Stimulated activated CD8-positive, alpha-beta memory T cell treated with anti-CD3 and anti-CD28 coated beads, Interleukin-7, amount 100 ng/mL, for 48 hours (primary cell): ENCODE measurements around the gene BORCS8.
"Not testable (repeated sequence)": the region's sequence is repeated elsewhere in the genome, so short reads cannot be mapped to it uniquely, and the experiment has no call there.

ENCODE experiments used
- DNase-seq, 2 donors: peaks; one replicate each; pipeline ENCODE4 v3.0.0-alpha.2; 2020; ENCODE audit warnings: low read depth in 1 of 2; ENCODE audit errors: extremely low read depth in 1 of 2

The BORCS8 gene

DNA sequence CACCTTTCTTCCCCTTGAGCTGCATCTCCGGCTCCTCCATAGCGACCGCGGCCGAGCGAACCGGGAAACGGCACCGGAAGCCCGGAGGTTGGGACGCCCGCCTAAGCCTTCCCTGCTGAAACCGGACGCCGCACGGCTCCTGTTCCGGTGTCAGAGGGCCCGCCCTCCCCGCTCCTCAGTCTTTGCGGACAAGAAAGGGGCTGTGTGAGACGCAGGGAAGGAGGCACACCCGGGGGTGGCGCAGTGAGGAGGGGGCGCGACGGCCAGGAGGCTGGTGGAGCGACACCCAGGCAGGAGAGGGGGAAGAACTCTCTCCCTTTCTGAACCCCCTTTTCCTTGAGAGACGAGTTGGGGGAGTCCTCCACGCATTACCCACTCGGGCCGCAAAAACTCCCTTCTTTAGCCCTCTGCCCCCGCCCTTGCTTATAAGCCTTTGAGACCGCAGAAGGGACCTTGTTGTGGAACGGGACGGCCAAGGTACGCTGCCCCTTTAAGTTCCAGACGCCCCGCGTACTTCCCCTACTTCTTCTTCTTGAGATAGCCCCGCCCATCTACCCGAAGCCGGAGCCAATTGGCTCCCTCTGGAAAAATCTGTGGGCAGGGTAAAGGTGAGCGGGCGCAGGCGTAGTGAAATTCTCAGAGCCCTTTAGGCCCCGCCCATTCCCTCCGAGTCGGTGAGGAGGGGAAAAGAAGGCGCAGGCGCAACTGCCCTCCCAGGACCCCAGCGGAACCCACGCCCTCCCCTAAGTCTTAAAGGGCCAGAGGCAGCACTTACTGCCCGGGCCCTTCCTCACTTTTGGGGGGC is at the start of gene BORCS8, which contains the start of gene RFXANK:
Gene BORCS8 (minus strand): TSS at position 75 of the 805 bp plus-strand sequence. CDS start 35 bp downstream, at position 40.
Gene RFXANK (plus strand): TSS at position 181 of the 805 bp plus-strand sequence. CDS start 1,689 bp downstream, outside the sequence.
- DNase-seq: peak; percentile 95 to 99

DNA sequence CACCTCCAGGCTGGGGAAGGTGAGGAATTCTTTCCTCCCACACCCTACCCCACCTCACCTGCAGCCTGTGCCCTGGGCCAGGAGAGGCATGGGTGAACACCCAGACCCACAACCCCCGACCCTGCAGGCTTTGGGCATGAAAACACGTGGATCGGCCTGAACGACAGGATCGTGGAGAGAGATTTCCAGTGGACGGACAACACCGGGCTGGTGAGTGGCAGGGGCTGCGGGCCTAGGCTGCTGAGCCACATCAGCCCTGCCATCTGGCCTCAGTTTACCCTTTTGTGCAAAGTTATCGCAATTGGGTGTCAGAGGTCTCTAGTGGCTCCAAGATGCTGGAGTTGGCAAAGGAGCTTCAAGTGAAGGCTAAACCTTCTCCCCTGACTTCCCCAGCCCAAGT is 48.5 kb upstream of the BORCS8 start:
- DNase-seq: no peak

DNA sequence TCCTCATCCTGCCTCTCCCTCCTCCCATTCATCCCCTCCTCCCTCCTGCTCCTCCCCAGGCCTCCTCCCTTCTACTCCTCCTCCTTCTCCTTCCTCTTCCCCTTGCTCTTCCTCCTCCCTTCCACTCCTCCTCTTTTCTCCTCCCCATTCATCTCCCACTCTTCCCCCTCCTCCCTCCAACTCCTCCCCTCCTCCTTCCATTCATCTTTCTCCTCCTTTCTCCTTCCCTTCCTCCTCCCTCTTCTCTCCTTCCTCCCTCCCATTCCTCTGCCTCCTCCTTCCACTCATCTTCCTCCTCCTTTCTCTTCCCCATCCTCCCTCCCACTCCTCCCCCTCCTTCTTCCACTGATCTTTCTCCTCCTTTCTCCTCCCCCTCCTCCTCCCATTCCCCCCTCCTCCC is 47.7 kb upstream of the BORCS8 start:
- no peak for DNase-seq

DNA sequence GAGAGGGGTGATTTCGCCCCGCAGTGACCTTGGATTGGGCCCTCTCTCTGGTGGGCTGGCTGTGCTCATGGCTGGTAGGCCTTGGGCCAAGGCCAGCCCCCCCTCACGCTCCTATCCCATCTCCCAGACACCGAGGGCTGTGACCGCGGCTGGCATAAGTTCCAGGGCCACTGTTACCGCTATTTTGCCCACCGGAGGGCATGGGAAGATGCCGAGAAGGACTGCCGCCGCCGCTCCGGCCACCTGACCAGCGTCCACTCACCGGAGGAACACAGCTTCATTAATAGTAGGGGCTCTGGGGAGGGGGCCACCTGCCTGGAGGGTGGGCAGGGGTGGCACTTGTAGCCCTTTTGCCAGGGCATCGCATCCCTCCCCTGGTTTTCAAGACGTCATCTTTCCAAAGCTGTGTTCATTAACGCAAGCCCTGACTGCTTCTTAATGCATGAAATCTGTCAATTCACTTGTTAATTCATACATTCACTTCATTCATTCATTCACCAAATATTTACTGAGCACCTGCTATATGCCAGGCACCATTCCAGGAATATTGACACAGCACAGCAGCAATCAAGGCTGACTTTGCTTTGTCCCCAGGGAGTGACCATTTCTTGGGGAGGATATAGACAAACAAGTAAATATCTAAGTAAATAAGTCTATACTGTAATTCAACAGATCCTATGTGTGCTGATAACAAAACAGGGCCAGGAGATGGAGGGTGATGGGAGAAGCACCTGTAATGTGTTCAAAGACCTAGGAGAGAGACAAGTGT is 46.4 kb upstream of the BORCS8 start:
- DNase-seq: no peak

DNA sequence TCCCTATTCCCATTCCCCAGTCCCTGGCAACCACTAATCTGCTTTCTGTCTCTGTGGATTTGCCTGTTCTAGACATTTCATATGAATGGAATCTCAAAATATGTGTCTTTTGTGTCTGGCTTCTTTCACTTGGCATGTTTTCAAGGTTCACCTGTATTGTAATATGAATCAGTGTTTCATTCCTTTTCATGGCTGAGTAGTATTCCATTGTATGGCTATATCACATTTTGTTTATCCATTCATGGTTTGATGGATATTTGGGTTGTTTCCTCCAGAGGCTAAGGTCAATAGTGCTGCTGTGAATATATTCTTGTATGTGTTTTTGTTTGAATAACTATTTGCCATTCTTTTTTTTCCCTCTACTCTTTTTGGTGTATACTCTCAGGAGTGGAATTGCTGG is 44.2 kb upstream of the BORCS8 start:
- DNase-seq: no peak

DNA sequence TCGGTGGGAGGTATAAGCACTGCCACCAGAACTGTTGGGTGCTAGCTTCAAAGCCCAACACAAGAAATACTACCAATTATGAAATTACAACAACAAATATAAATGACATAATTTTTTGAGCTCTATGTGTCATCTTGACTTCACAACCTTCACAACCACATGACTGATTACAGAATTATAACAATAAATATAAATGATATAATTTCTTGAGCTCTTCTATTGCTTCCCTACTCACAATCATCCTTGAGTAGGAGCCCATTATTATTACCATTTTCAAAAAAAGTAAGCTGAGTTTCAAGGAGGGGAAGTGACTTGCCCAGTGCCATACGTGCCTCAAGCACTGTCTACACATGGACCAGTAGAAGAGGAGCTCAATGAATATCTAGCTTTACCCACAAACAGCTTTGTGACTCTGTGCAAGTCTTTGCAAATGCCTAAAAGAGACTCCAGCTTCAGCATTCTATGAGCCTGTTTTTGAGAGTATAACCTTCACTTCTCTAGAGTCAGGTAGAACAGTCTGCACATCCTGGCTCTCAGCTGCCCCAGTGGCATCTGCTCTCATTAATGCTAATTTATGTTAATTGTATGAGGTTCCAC is 42.4 kb upstream of the BORCS8 start:
- no peak for DNase-seq

DNA sequence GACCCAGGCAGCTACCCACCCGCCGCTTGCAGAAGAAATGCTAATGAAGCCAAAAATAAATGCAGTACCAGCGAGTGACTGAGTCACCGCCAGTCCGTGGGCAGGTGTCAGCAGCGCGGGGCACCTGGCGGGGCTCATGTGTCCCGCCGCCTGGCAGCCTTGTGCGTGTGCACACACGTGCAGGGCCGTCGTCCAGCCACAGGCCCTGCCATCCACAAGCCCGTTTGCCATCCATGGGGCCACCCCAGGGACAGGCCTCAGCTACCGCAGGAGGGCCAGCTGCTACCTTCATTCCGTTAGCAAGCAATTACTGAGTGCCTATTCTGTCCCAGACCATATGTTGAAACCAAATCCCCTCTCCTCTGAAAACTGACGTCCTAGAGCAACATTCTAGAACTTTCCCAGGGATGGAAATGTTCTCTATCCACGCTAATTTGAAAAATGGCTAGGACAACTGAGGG is 40.3 kb upstream of the BORCS8 start:
- DNase-seq: no peak

DNA sequence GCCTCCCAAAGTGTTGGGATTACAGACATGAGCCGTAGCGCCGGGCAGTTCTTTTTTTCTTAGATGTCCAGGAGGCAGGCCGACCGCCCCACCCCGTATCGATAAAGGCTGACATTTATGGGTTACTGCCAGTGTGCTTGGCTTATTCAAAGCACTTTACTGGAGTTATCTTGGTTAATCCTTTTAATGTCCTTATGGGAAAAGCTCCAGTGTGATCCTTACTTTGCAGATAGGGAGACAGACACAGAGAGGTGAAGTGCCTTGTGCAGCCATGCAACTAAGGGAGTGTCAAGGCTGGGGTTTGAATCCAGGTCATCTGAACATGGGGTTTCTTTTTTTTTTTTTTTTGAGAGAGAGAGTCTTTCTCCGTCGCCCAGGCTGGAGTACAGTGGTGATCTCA is 39.0 kb upstream of the BORCS8 start:
- DNase-seq: no peak

DNA sequence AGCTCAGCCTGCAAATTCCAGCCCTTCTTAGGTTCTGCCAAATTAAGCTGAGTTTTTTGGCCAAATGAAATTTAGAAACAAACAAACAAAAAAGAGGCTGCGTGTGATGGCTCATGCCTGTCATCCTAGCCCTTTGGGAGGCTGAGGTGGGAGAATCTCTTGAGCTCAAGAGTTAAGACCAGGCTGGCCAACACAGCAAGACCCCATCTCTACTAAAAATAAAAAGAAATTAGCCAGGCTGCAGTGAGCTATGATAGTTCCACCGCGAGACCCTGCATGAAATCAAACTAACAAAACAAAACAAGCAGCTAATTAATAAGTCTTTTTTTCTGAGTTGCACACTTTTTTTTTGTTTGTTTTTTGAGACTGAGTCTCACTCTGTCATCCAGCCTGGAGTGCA is 37.7 kb upstream of the BORCS8 start:
- no peak for DNase-seq

DNA sequence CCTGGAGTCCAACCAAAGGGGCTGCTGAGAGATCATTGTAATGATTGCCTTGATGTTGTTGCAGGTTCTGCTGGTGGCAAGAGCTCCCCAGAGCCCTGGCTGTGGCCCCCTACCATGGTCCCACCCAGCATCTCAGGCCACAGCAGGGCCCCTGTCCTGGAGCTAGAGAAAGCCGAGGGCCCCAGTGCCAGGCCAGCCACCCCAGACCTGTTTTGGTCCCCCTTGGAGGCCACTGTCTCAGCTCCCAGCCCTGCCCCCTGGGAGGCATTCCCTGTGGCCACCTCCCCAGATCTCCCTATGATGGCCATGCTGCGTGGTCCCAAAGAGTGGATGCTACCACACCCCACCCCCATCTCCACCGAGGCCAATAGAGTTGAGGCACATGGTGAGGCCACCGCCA is 35.3 kb upstream of the BORCS8 start:
- DNase-seq: no peak

DNA sequence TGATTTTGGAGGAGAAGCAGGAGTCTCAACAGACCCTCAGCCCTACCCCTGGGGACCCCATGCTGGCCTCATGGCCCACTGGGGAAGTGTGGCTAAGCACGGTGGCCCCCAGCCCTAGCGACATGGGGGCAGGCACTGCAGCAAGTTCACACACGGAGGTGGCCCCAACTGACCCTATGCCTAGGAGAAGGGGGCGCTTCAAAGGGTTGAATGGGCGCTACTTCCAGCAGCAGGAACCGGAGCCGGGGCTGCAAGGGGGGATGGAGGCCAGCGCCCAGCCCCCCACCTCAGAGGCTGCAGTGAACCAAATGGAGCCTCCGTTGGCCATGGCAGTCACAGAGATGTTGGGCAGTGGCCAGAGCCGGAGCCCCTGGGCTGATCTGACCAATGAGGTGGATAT is 34.7 kb upstream of the BORCS8 start:
- DNase-seq: no peak

DNA sequence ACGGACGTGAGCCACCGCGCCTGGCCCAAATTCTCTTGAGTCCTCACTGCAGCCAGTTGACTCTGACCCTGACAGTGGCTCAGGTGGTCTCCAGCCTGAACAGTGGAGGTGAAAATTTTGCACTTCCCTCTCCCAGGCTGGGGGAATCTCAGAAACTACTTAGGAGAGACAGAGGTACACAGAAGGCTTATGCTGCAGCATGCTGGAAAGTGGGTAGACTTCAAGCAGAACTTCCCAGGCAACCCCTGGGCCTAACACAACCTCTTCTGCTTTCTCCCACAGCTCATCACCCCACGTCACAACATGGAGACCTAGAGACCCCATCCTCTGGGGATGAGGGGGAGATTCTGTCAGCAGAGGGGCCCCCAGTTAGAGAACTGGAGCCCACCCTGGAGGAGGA is 34.3 kb upstream of the BORCS8 start:
- no peak for DNase-seq

DNA sequence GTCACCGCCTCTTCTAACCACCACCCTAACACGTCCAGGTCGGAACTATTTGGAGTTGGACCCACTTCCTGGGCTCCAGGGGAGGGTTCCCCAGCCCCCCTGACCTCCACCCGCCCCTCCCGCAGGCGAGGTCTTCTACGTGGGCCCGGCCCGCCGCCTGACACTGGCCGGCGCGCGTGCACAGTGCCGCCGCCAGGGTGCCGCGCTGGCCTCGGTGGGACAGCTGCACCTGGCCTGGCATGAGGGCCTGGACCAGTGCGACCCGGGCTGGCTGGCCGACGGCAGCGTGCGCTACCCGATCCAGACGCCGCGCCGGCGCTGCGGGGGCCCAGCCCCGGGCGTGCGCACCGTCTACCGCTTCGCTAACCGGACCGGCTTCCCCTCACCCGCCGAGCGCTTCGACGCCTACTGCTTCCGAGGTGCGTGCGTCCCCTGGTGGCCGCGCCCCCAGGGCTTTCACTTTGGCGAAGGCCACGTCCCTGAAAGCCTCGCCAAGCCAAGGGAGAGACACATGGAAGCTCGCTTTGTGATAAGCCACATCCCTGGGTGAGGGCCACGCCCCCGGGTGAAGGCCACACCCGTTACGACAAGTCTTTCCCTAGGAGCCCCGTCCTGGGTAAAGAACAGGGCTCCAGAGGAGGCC is 33.0 kb upstream of the BORCS8 start:
- DNase-seq: peak; percentile 47 to 54

DNA sequence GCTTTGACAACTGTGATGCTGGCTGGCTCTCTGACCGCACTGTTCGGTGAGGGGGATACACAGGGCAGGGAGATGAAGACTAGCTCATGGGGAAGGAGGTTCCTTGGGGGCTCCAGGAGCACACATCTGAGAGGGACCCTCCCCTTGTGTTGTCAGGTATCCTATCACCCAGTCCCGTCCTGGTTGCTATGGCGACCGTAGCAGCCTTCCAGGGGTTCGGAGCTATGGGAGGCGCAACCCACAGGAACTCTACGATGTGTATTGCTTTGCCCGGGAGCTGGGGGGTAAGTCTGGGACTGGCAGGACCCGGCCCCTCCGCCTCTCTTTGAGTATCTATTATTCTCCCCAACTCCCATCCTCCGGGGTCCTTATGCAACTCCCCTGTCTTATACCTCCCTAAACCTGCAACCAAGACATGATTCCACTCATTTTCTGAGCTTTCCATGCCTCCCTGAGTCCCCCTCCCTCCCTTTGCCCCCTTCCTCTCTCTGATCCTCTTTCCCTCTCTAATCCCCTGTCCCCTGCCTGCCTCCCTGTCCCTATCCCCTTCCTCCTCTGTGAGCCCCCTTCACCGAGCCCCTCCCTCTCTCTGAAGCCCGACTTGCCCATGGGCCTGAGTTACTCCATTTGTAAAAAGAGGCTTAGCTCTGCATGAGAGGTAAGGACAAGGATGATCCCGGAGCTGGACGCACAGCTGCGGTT is 32.3 kb upstream of the BORCS8 start:
- DNase-seq: no peak

DNA sequence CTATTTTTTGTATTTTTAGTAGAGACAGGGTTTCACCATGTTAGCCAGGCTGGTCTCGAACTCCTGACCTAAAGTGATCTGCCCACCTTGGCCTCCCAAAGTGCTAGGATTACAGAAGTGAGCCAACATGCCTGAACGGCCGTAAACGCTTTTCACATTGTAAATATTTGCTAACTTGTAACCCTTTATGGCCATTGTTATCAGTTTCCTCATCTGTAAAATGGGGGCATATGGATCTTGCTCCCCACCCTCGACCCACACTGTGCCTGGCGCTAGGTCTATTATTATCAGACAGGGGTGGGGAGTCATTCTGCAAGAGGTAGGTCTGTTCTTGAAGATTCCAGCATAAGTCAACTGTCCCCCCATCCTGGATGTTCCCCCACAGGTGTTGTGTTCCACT is 31.7 kb upstream of the BORCS8 start:
- no peak for DNase-seq

DNA sequence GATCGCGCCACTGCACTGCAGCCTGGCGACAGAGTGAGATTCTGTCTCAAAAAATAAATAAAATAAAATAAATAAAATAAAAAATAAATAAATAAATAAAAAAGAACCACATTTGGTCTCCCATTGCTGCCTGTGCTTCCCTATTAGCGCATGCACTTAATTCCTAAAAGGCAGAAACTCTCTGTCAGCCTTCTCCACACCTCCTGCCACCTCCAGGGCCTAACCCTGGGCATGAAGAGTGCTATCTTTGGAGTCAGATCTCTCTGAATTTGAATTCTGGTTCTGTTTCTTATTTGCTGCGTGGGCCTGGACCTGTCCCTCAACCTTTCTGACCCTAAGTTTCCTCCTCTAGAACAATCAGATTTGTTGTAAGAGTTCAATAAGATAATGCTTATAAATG is 31.1 kb upstream of the BORCS8 start:
- no peak for DNase-seq

DNA sequence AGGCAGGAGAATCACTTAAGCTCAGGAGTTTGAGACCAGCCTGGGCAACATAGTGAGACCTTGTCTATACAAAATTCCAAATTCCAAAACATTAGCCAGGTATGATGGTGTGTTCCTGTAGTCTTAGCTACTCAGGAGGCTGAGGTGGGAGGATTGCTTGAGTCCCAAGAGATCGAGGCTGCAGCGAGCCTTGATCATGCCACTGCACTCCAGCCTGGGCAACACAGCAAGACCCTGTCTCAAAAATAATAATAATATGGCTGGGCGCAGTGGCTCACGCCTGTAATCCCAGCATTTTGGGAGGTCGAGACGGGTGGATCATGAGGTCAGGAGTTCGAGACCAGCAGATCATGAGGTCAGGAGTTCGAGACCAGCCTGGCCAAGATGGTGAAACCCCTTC is 29.0 kb upstream of the BORCS8 start:
- not testable (repeated sequence) for DNase-seq

DNA sequence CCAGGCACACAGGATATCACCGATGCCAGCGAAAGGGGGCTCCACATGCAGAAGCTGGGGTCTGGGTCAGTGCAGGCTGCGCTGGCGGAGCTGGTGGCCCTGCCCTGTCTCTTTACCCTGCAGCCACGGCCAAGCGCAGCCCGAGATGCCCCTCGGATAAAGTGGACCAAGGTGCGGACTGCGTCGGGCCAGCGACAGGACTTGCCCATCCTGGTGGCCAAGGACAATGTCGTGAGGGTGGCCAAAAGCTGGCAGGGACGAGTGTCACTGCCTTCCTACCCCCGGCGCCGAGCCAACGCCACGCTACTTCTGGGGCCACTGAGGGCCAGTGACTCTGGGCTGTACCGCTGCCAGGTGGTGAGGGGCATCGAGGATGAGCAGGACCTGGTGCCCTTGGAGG is 27.0 kb upstream of the BORCS8 start:
- DNase-seq: no peak

DNA sequence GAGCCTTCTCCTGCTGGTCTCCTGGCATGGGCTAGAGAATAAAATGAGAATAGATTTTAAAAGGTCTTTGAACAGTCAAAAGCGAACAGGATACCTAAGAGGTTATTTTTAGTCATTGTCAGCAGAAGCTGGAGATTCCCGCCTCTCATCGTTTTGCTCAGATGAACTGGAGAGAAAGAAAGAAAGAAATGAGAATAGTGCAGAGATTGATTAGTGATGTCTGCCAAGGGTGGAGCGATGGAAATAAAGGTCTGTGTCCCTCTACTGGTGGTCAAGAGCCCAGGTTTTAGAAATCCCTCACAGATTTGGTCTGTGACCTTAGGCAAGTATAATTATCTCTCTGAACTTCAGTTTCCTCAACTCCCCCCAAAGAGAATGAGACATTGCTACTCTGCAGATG is 25.1 kb upstream of the BORCS8 start:
- no peak for DNase-seq

DNA sequence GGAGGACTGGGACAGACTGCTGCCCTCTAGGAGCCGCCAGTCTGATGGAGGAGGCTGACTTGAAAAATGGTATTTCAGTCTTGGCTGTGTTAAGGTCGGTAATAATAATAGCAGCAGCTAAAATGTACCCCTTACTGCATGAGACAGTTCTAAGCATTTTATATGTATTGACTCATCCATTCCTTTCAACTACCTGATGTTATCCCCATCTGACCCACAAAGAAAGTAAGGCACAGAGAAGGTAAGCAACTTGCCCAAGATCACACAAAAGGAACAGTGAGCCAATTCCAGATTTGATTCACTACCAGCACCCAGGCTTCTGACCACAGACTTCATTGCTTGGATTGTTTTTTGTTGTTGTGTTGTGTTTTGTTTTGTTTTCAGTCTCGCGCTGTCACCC is 23.8 kb upstream of the BORCS8 start:
- no peak for DNase-seq

DNA sequence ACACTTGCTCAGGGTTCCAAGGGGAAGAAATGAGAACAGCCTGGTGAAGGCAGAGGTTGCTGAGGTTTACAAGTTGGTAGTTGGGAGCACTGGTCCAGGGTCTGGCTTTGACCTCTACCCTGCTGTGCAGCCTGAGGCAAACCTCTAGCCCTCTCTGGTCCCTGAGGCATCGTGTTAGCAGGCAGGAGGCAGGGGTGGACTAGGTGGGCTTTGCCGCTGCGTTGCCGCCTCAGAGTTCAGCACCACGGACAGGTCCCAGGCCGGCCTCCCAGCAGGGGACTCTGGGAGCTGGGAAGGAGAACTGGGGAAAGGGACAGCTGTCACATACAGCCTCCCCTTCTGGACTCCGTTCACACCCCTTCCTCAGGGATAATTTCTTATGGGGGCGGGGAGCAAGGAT is 22.9 kb upstream of the BORCS8 start:
- DNase-seq: no peak
